Measurements from ENCODE around the gene SHLD2.

- TF ChIP-seq MXI1 (IDR thresholded peaks at IDR 0.05; ENCODE audit: borderline replicate concordance, low read depth, low read length) (no peak), CTCF (conservative IDR thresholded peaks at IDR 0.05; ENCODE audit: low read depth, low read length) (no peak), POLR2A (IDR thresholded peaks at IDR 0.05; ENCODE audit: low read depth, low read length) (no peak), BHLHE40 (IDR thresholded peaks at IDR 0.05; ENCODE audit: low read depth, low read length) (no peak), CHD1 (IDR thresholded peaks at IDR 0.05; ENCODE audit: low read depth, low read length) (no peak), MAFK (IDR thresholded peaks at IDR 0.05; ENCODE audit: low read depth, low read length) (no peak), RFX5 (IDR thresholded peaks at IDR 0.05; ENCODE audit: low read depth, low read length) (no peak), RAD21 (IDR thresholded peaks at IDR 0.05; ENCODE audit: low read length) (no peak), SMC3 (IDR thresholded peaks at IDR 0.05; ENCODE audit: low read depth, low read length) (no peak)
- TF ChIP-seq, protein P1, sequence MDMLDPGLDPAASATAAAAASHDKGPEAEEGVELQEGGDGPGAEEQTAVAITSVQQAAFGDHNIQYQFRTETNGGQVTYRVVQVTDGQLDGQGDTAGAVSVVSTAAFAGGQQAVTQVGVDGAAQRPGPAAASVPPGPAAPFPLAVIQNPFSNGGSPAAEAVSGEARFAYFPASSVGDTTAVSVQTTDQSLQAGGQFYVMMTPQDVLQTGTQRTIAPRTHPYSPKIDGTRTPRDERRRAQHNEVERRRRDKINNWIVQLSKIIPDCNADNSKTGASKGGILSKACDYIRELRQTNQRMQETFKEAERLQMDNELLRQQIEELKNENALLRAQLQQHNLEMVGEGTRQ (IDR thresholded peaks at IDR 0.05; ENCODE audit: low read depth, low read length) = no peak
Observed at GRCh38 chr10:87090779-87091178, 4.2 kb upstream of the SHLD2 start.
